Activated T-cell treated with anti-CD3 and anti-CD28 coated beads for 24 hours (primary cell): ENCODE measurements around the gene POU2AF2.
"Not testable (repeated sequence)": the region's sequence is repeated elsewhere in the genome, so short reads cannot be mapped to it uniquely, and the experiment has no call there.

ENCODE experiments used
- DNase-seq: peaks from one replicate; pipeline ENCODE4 v3.0.0-alpha.2; 2020; ENCODE audit warnings: low read depth

Gene POU2AF2, protein sequence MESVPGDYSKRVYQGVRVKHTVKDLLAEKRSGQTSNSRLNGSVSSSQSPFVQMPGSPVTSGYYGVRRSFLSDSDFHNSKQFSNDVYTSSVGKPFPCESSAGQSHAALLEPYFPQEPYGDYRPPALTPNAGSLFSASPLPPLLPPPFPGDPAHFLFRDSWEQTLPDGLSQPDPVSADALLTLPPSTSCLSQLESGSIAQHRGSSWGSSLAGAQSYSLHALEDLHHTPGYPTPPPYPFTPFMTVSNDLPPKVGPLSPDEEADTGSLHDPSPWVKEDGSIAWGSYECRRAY

DNA sequence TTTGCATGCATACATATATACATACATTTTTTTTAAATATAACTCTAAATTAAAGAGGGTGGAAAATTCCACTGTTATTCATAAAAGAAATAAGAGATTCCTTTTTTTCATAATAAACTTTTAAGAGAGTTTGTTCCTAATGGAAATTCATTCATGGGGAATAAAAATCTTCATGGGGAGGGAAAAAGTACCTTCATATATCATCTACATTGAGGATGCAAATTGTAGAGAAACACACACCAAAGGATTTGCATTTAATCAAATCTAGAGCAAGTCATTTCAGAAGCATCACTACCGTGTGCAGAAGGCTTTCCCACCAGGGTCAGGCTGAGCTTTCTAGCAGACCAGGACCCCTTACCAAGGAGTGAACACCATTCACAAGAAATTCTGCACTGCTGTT, at the start of gene POU2AF2:
POU2AF2 (plus strand) TSS at position 301 of the 400 bp plus-strand sequence. CDS start 129 bp downstream, outside the sequence.
- DNase-seq = no peak

DNA sequence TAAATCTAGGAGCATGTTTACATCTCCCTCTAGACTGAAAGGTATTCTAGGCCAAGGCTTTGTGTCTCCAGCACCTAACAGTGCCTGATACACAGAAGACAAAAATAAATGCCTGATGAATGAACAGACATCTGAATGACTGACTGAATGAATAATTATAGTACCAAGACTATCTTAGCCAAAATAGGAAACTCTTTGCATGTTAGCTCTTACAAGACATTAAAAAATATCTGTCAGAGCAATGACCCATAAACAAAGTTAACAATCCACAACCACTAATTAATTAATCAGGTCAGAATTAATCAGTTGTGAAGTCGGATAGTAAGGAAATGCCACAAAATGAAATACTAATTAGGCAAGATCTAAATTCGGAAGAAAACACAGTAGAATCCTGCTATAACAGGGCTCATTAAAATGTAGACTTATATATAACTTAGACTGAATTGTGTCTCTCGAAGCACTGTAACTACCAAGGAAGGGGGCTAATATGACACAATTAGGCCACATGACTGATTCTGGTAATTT, 45.5 kb upstream of the POU2AF2 start:
- DNase-seq = no peak

DNA sequence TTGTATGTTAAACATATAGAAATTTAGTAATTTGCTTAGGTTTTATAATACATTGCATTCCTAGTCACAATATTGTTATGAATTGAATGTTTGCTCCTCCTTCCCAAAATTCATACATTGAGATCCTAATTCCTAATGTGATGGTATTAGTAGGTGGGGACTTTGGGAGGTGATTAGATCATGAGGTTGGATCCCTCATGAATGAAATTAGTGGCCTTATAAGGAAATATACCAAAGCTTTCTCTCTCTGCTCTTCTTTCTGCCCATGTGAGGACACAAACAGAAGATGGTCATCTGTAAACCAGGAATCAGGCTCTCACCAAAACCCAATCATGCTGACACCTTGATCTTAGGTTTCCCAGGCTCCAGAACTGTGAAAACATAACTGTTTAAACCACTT, 41.3 kb upstream of the POU2AF2 start:
- no peak for DNase-seq

DNA sequence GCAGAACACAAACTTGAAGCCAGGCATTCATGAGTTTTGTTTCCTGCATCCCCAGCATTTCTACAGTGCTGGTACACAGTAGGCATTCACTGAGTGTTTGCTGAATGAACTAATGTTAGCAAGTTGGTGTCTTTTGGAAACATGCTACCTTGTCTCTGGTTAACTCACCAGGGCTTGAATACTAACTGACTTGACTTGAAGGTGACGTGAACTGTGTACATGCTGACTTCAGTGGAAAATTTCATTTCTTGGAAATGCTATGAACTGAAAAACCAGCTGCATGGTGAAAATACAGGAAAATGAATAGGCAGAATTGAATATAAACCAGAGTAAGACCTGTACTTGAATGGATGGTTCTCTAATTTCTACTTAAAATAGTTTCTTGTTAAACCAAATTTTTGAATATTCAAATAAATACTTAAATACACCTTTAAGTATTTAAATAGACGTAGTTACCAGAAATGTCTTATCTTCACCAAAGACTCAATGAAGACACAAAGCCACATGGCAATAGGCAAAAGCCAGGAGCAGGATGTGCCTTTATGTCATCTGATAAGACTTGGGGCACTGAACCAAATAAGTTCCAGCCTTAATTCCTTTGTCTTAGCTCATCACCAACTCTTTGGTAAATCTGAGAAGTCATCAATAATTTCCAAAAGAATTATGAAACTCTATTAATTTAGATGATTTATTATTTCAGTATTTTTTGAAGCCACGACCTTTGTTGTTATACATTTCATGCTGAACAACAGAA, 39.7 kb upstream of the POU2AF2 start:
- DNase-seq = no peak

GRCh38 chr11:111206472-111206871, 39.1 kb upstream of the POU2AF2 start:
- DNase-seq = no peak

GRCh38 chr11:111207213-111207612, 38.3 kb upstream of the POU2AF2 start:
- DNase-seq = no peak

DNA sequence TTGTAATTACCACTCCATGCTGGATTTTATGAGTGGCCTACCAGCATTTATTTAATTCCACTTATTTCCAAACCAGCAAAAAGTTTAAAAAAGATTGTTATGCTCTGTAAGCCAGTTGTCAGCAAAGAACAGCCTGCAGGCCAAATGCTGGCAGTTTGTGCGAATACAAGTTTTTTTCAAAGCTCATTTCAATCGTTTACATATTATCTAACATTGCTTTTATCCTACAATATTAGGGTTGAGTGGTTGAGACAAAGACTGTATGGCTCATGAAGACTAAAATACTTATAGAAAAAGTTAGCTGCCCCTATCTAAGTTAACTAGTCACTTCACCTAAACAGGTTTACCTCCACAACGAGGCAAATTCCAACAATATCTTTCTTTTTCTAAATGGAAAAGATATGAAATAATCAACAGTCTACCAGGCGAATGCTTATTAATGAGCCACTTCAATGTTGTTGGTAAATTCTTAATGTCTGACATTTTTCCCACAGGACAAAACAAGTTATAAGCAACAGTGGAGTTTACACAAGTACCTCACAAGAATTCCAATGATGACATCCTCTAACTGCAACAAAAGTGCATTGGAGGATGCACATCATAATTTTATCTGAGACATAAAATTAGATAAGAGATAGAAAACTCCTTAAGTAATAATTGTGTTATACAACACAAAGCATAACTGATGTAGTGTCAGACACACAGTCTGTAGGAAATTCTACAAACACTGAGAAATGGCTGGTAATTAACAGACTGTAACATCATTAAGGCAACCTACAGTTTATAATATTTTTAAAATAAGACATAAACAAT, 35.8 kb upstream of the POU2AF2 start:
- DNase-seq = no peak

GRCh38 chr11:111213256-111213655, 32.3 kb upstream of the POU2AF2 start:
- no peak for DNase-seq

- no peak for DNase-seq
Measured at GRCh38 chr11:111220721-111221120, 24.8 kb upstream of the POU2AF2 start.

GRCh38 chr11:111221208-111221607, 24.3 kb upstream of the POU2AF2 start:
- DNase-seq = no peak

DNA sequence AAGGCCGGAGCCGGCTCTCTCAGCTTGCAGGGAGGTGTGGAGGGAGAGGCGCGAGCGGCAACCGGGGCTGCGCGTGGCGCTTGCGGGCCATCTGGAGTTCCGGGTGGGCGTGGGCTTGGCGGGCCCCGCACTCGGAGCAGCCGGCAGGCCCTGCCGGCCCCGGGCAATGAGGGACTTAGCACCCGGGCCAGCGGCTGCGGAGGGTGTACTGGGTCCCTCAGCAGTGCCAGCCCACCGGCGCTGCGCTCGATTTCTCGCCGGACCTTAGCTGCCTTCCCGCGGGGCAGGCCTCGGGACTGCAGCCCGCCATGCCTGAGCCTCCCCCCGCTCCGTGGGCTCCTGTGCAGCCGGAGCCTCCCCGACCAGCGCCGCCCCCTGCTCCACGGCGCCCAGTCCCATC, 23.6 kb upstream of the POU2AF2 start:
- not testable (repeated sequence) for DNase-seq

DNA sequence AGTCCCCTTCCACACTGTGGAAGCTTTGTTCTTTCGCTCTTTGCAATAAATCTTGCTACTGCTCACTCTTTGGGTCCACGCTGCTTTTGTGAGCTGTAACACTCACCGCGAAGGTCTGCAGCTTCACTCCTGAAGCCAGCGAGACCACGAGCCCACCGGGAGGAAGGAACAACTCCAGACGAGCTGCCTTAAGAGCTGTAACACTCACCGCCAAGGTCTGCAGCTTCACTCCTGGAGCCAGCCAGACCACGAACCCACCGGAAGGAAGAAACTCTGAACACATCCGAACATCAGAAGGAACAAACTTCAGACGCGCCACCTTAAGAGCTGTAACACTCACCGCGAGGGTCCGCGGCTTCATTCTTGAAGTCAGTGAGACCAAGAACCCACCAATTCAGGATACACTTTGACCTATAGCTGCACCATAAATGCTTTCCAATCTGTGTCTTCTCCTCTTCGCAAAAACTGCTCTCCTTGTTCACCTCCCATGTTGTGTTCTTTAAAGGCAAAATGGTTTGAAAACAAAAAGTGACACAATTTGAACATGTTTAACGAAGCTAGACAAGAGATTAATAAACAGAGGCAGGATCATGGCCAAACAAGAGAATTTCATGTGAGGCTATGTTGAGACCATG, 22.6 kb upstream of the POU2AF2 start:
- DNase-seq = not testable (repeated sequence)

- no peak for DNase-seq
Measured at GRCh38 chr11:111225881-111226280, 19.6 kb upstream of the POU2AF2 start.

DNA sequence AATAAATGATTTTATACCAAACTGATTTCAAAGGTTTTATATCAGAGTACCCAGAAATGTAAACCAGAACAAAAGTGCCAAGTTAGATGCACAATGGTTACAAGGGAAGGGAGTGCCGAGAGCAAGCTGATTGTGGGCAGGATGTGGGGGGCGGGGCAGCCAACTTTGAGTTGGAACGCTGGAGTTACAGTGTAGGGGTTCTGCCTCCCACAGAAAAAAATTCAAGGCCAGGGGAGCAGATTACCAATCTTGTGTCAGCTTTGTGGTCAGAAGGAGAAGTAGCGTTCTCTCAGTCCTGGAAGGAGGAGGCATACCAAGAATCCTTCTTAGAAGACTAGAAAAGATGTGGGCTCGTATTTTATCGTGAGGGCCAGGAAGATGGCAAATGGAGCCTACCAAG, 15.9 kb upstream of the POU2AF2 start:
- DNase-seq = no peak

- no peak for DNase-seq
Measured at GRCh38 chr11:111230122-111230465, 15.4 kb upstream of the POU2AF2 start.

DNA sequence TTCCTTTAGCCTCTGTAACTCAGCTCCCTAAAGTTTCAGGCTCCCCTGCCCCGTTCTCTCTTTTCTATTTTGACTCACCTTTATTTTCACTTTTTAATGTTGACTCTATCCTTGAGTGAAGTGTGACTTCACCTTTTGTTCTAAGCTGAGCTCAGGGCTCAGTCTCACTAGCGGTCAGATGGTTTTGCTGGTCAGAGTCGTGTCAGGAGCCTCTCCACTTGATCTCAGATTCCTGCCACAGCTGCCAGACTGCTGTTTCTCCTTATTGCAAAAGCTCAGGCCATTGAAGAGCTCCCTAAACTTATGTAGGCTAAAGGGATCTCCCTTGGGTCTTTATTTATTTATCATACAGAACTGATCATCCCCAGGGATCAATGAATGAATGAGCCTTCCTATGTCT, 13.7 kb upstream of the POU2AF2 start:
- no peak for DNase-seq

DNA sequence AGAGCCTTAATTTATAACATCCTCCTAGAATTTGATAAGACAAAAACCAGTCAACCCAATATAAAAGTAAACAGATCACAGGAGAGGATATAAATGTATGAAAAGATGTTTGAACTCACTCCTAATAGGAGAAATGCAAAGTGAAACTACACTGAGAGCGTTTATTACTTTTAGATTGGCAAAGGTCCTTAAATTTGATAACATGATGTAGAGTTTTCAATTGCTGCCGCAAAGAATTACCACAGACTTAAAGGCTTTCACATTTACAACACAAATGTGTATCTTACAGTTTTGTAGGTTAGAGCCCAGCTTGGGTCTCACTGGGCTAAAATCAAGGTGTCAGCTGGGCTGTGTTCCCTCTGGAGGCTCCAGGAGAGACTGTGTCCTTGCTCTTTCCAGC, 9.1 kb upstream of the POU2AF2 start:
- DNase-seq = no peak

DNA sequence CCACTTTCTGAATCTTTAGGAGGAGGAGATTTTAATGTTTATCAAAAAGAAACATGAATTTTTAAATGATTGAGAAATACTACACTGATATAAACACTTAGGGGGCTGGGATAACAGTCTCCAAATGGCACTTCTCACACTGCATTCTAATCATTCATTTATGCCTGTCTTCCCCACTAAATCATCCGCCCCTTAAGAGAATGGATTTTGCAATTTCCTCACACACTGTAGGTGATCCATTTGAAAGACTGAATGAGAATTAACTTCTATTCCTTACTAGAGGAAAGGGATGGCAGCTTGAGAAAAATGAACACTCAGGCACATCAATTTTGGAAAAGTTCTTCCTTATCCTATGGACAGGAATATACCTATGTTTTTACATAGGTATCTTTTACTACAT, 7.6 kb upstream of the POU2AF2 start:
- no peak for DNase-seq

DNA sequence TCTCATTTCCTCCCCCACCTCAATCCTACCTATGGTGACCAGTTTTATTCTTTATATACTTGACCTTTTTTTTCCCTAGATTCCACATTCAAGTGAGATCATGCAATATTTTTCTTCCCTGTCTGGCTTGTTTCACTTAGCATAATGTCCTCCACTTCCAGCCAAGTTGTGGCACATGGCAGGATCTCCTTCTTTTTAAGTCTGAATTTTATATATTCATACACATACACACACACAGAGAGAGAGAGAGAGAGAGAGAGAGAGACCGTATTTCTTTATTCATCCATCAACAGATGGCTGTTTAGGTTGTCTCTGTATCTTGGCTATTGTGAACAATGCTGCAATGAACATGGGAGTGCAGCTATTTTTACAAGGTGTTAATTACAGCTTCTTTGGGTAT, 1.4 kb downstream of the POU2AF2 start:
- DNase-seq = no peak

GRCh38 chr11:111250936-111251335, 5.4 kb downstream of the POU2AF2 start:
- DNase-seq = no peak

- DNase-seq = no peak
Measured at GRCh38 chr11:111253131-111253530, 7.6 kb downstream of the POU2AF2 start.

DNA sequence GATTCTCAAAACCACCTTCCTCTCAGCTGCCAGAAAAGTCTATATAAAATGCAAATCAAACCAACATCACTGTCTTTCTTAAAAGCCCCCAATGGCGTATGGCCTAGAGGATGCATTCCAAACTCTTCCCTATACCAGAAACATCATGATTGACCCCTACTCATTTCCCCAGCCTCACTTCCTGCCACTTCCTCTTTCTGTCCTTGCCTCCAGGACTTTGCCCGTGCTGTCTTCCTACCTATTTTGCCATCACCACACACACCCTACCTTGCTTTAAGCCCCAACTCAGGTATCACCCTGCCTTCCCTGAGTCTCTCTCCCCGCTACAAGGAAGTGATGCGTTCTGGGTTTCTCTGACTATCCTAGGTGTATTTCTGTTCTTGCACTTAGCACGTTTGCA, 8.1 kb downstream of the POU2AF2 start:
- DNase-seq = no peak
